Eye (tissue), 1 donor: ENCODE results near the gene REXO4.
"Not testable (repeated sequence)": the region's sequence is repeated elsewhere in the genome, so short reads cannot be mapped to it uniquely, and the experiment has no call there.

Experiments
- DNase-seq: peaks from one replicate; pipeline ENCODE4 v3.0.0-alpha.2; 2015

The REXO4 gene

DNA sequence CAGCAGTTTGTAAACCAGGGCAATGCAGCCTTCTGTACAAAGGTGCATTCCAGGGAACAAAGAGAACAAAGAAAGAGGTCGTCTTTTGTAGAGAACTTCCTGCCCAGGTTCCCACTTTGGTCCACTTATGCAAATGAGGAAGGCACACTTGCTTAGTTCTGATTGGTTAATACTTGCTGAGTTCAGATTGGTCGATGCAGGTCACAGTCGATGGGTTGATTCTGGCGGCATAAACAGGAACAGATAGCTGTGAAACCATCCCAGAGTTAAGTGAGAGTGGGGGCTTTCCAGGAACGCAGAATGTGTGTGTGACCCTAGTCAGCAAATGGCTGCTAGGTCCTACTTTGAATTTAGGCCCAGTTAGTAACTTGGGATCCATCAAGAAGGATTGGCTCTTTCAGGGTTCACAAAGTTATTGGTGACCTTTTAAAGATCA, 2.6 kb upstream of the REXO4 start:
- no peak for DNase-seq

DNA sequence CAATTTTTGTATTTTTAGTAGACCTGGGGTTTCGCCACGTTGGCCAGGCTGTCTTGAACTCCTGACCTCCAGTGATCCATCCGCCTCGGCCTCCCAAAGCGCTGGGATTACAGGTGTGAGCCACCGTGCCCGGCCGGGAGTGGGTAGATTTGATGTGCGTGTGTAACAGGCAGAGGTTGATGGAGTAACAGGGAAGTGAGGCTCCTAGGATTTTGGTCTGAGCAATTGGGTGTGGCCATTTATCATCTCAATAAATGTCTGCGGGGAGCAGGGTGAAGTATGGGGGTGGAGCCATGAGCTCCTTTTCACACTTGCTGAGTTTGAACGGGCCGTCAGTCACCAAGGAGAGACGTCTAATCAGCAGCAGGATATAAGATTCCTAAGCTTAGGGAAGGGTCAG, 1.2 kb upstream of the REXO4 start:
- no peak for DNase-seq

- no peak for DNase-seq
Observed at GRCh38 chr9:133415170-133415569, 2.6 kb downstream of the REXO4 start.

GRCh38 chr9:133408042-133408441, 9.8 kb downstream of the REXO4 start:
- no peak for DNase-seq

DNA sequence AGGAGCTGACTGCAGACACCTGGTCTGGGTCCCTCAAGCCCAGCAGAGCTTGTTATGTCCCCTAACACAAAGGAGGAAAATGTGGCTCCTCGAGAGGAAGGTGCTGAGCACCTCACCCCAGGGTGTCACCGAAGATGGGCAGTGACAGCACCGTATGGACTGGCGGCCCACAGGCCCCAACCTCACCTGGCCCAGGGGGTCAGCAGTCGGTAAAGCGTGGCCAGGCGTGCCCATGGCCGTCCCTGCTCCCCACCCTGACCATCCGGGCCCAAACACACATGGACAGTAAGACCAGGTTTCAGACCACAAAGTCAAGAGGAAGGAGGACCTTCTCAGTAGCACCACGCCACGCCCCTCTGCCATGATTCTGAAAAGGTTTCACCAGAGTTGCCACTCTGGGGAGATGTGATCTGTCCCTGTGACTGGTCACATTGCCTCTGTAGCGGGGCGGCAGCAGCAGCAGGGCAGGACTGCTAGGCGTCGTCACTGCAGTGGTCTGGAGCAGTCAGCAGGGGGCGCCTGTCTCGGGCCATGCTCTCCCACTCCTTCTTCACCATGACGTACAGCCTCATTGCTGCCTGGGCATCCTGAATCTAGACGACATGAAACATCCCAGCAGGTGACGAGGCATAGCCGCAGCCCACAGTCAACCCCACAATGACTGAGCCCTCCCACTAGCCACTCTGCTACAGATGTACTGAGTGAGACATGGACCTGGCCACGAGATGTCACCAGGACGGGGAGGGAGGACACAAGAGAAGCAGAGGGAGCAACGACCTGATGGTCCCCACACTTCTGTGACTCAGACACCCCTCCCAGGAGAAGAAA, 11.1 kb downstream of the REXO4 start:
- peak; percentile 90 for DNase-seq

DNA sequence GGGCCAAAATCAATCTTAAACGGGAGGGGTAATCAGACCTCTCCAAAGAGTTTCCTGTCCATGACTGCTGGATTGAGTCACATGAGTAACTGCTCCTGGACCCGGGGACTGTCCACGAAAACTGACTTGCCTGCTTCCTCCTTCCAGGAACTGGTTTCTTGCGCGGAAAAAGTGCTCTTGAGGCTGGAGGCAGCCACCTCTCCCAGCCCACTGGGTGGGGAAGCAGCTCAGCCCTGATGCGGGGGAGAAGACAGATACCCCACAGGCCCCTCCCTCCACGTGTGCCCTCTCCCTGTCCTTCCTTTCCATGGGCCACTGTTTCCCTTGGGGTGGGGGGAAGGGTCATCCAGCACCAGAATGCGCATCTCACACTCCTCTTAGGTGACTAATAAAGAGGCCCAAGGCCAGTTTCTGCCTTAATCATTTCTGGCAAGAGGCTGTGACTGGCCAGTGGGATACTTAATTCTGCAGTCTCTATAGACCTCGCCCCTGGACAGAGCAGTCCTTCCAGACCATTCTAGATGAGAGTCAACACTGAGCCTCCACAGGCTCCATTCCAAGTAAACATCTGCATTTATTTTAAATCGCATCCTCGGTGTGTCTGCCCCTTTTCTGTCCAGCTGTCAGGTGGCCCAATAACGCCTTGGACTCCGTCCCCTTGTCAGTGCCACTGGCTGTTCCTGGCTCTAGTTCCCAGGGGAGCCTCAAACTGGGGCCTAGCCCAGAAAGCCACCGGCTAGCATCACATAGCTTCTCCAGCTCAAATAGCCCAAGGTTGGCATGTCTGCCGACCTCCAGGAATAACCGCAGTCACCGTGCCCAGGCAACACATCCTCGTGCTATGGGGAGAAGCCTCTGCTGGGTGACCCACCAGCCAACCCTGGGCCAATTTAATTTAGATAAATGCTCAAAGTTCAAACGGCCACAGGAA, 12.0 kb downstream of the REXO4 start:
- DNase-seq: no peak

DNA sequence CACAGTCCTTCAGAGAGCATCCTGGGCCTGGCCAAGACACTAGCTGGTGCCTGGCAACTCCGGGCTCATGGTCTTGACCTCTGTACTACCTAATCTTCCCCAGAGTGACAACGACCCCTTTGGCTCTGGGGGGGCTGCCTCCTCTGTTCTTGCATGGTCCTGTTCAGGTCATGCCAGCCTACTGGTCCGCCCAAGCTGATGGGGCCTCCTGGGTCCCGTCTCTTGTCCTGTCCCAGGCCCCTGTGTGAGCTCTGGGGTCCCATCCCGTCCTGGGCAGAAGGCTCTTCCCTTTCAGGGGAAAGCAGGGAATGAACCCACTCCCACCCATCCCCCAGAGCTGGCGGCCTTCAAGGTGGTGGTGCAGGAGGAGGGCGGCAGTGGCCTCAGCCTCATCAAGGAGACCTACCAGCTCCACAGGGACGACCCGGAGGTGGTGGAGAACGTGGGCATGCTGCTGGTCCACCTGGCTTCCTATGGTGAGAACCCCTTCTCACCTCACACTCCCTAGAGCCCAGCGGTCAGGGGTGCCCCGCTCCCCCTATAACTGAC, 13.3 kb downstream of the REXO4 start:
- no peak for DNase-seq

- no peak for DNase-seq
Observed at GRCh38 chr9:133403766-133404453, 13.9 kb downstream of the REXO4 start.

GRCh38 chr9:133402689-133403088, 15.1 kb downstream of the REXO4 start:
- DNase-seq: no peak

DNA sequence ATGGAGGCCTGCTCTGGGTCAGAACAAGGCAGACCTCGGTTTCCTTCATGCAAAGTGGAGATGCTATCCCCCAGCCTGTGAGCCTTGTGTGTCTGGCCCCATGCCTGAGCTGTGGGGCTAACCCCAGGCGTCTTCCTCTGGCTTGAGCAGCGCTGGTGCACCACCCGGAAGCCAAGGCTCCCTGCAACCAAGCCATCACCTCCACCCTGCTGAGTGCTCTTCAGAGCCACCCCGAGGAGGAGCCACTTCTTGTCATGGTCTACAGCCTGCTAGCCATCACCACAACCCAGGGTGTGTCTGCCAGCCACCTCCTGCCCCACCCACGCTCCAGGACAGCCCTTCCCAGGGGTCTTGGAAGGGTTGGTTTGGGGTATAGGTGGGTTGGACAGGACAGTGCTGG, 16.2 kb downstream of the REXO4 start:
- no peak for DNase-seq

- no peak for DNase-seq
Observed at GRCh38 chr9:133400292-133400691, 17.5 kb downstream of the REXO4 start.

GRCh38 chr9:133397895-133398294, 19.9 kb downstream of the REXO4 start:
- DNase-seq: no peak

DNA sequence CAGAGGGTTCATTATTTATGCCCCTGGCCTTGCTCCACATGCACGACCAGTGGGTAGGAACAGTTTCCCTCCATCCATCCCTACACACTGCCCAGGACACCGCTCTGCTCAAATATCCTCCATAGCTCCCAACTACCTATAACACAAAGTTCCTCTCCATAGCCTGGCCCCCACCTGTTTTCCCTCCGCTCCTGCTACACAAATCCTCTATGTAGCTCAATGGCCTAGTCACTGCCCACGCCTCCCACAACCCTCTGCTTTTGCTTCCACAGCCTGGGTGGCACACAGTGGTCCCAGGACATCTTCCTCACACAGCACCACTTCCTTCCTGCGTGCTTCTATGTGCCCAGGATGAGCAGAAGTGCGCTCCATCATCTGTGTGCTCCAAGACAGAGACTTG, 20.4 kb downstream of the REXO4 start:
- DNase-seq: no peak

GRCh38 chr9:133396952-133397351, 20.9 kb downstream of the REXO4 start:
- no peak for DNase-seq

DNA sequence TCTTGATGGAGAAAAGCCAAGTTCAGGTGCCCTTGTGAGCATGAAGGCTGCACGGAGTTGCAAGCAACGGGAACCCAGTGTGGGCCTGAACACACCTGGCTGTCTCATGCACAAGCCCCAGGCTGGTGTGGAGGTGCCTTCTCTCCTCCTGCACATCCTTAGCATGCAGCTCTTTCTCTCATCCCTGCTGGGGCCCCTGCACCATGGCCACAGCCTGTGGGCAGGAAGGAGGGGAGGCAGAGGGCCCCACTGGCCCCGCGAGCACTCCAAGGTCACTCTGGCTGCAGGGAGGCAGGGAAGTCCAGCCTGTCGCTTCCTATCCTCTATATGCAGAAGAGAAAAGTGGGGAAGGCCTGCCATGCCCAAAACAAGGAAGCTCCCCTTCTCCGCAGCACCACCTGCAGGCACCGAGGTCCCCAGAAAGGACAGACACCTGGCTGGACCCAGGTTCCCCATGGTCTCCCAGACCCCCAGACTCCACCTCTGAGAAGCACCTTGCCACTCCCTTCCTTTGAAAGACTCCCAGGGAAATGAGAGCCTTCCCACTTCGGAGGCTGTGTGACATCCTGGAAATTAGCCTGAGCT, 23.0 kb downstream of the REXO4 start:
- no peak for DNase-seq

DNA sequence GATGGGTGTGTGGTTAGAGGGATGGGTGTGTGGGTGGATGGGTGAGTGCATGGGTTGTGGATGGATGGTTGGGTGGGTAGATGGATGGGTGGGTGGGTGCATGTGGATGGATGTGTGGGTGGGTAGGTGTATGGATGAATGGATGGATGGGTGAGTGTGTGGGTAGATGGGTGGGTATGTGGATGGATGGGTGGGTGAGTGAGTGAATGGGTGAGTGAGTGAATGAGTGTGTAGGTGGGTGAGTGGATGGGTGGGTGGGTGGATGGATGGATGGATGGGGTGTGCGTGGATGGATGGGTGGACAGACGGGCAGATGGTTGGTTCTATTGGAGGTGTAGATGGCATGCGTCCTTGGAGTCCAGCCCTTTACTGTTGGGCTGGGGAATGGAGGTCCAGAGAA, 24.4 kb downstream of the REXO4 start:
- DNase-seq: no peak

DNA sequence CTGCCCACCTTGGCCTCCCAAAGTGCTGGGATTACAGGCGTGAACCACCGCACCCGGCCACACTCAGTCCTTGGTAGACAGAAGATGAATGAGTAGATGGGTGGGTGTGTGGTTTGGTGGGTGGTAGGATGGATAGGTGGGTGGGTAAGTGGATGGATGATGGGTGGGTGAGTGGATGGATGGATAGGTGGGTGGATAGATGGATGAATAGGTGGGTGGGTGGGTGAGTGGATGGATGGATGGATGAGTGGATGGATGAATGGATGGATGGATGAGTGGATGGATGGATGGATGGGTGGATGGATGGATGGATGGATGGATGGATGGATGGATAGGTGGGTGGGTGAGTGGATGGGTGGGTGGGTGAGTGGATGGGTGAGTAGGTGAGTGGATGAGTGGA, 25.5 kb downstream of the REXO4 start:
- DNase-seq: not testable (repeated sequence)

GRCh38 chr9:133391449-133391848, 26.4 kb downstream of the REXO4 start:
- DNase-seq: not testable (repeated sequence)

DNA sequence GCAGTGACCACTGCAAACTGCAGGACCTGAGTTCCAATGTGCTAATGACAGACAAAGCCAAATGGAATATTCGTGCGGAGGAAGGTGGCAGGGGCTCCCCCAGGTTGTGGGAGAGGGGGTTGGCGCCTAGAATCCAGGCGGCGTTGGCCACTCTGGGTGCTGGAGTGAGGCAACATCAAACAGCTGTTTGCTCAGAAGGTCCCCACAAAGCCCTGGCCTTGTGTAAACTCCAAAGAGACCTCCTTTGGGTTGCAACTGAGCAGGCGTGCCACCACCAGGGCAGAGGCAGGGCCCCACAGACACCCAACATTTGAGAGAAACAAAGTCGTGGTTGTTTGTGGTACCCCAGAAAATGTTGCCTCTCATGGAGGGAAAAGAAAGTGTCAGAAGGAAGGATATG, 27.1 kb downstream of the REXO4 start:
- DNase-seq: no peak

- no peak for DNase-seq
Observed at GRCh38 chr9:133389562-133389961, 28.2 kb downstream of the REXO4 start.

GRCh38 chr9:133389025-133389557, 28.7 kb downstream of the REXO4 start:
- DNase-seq: no peak

GRCh38 chr9:133387680-133388079, 30.1 kb downstream of the REXO4 start:
- DNase-seq: no peak
